GM19239 (cell line): Measurements from ENCODE around the gene DDRGK1.

Experiments
- DNase-seq: peaks from one replicate; pipeline ENCODE4 v3.0.0; 2011; ENCODE audit warnings: low spot score; ENCODE audit not compliant: insufficient read length
- FAIRE-seq: peaks from 2 replicates; lab custom pipeline; 2011; peaks lifted over from hg19 to GRCh38; lab: Jason Lieb, UNC

The DDRGK1 gene

DNA sequence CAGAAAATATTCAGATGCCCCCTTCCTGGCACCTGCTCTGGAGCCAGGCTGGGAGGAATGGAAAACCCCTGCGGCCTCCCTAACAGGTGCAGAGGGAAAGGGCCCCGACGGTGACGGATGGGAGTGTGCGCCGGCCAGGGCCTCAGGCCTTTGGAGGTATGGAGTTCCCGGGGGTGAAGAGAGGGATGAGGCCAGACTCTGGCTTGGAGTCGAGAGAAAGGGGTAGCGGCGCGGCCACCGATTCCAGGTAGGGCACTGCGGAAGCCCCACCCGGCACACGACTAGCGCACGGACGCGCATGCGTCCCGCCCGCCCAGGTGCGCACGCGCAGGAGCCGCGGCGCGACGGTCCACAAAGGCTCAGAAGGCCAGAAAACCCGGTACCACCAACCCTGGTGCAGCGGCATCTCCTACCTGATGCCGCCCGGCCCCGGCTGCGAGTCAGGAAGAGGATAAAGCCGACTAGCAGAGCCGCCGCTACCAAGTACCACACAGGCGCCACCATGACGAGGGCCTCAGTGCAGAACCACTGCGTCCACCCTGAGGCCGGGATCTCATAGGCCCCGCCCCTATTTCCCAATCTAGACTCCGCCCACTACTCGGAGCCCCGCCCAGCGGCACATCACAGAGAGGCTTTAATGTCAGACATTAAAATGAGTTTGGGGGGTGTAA lies at the start of gene DDRGK1:
TSS of gene DDRGK1 (minus strand) at position 559 of the 671 bp plus-strand sequence. CDS start at position 504, 55 bp downstream.
- DNase-seq (peak; percentile 83), FAIRE-seq (peak; percentile 96)

DNA sequence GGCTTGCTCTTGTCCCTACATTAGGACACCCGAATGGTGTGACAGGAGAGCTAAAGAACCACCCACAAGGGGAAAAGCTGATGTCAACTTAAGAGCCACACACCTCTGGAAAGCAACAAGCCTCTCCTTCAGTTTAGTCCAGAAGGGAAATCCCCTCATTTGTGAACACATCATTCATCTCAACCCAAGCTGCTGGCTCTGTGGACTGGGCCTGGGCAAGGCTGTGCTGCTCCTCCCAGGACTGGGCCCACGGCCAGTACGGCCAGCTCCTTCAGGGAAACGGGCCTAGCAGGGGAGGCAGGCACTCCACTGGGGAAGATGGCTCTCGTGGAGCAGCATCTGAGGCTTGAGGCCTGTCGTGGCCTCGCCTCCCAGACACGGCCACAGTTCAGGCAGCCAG lies 47.3 kb upstream of the DDRGK1 start:
- DNase-seq: no peak
- FAIRE-seq: no peak

DNA sequence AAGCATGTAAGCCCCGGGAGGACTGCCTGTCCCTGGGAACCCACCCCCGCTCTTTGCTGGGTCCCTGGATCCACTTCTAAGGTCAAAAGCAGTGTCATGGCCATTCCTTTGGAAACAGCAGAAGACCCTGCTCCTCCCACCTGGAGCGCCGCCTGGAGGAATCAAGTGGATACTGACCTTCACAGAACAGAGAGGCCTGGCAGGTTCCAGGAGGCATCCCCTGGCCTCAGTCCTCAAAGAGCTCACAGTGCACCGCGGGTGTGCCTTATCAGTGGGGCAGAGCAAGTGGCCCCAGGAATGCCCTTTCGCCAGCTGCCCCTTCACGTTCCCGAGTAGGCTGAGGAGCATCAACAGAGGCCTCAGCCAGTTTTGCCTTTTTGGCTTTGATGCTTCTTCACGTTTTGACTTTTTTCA lies 45.6 kb upstream of the DDRGK1 start:
- no peak for DNase-seq
- FAIRE-seq: no peak

DNA sequence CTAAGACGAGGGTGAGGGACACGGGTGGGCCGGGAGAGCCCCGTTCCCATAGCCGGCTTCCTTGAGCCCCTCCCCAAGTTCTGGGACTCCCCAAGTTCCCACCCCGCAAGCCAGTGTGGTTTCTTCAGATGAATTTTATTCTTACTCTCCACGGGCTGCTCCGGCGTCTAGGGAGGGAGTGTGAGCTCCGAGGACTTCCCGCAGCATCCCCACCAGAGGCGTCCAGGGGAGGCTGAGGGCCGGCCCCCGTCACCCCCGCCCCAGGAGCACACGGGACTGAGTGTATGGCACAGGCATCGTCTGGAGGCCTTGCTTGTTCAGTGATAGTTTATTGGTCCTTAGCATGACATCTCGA lies 44.5 kb upstream of the DDRGK1 start:
- no peak for FAIRE-seq
- DNase-seq: no peak

DNA sequence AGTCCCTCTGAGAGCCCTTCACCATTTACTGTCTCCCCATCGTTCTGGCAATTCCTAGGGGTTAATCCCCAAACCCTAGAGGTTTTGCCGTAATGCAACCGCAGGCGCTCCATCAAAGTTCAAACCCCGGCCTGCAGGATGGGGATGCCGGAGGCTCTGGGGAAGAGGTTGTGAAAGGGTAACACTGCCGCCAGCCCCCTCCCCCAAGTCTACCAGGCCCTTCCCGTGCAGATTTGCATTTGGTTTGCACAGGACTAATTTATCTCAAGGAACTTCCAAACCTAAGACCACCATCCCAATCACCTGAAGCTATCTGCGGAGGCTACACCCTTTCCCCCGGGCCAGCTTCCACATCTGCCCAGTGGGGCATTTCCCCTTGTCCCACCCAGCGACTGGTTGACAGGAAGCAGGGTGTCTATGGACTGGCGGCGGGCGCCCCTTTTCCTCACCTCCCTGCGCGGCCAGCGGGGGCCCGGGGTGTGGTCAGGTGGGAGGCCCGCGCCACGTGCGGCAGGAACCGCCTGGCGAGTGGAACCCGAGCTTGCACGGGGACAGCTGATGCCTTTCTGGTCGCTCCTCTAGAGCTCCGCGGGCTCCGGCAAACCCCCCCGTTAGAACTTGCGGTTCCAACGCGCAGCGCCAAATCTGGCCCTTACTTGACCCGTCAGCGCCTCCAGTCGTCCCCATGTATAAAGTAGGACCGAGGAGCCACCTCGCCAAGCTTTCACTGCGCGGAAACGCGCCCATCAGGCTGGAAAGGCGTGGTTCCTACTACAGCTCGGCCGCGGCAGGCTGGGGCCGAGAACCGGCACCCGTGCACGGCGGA lies 43.9 kb upstream of the DDRGK1 start:
- FAIRE-seq (no peak), DNase-seq (no peak)

DNA sequence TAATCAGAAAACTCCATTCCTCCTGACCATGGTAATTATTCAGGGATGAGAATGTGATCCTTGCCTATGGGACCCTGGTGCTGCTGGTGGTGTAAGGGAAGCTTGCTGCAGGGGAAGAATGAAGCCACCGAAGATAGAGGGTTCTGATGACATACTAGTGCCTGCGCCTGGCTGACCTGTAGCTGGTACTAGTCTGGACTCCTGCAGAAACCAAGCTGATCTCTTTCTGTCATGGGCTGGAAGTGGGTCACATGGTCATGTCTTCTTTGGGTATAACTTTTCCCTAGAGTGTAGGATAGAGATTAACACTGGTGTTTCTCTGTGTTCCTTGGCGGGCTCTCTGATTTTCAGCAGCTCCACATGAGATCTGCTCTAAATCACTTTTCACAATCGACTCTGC lies 43.2 kb upstream of the DDRGK1 start:
- DNase-seq (no peak), FAIRE-seq (no peak)

DNA sequence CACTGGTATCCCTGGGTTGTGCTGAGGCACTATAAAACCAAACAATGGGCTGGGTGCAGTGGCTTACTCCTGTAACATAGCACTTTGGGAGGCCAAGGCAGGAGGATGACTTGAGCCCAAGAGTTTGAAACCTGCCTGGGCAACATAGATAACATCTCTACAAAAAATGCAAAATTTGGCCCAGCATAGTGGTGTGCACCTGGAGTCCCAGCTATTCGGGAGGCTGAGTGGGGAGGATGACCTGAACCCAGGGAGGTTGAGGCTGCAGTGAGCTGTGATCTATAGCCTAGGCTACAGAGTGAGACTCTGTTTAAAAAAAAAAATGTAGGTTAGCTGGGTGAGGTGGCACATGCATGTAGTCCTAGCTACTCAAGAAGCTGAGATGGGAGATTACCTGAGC lies 42.2 kb upstream of the DDRGK1 start:
- FAIRE-seq (no peak), DNase-seq (no peak)

DNA sequence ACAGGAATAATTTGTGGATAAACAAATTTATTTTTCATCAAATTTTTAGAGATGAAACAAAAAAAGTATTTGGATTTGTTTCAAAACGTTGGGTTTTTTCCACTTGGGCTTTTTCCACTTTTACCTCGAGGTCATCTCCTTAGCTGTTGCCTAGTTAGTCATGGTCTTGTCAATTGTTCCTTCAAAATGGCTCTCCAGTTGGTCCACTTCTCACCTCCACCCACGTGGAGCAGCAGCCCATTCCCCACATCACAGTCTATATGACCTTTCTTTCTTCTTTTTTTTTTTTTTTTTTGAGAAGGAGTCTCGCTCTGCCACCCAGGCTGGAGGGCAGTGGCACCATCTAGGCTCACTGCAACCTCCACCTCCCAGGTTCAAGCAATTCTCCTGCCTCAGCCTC lies 41.2 kb upstream of the DDRGK1 start:
- DNase-seq (no peak), FAIRE-seq (no peak)

DNA sequence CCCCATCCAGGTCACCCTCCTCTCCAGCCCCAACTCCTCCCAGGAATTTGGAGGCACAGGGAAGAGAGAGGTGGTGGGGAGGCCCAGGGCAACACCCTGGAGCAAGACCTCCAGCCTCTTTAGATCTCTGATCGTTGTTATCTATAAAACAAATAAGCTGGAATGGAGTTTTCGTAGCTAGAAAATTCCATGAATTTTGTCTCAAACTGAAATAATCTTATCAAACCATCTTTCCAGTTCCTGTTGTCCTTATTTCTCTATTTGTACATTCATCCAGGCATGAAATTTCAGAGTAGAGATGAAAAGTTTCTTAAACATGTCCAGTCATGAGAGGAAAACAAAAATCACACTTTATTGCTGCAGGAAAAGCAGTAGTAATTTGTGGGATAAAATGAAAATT lies 40.7 kb upstream of the DDRGK1 start:
- FAIRE-seq: no peak
- no peak for DNase-seq

DNA sequence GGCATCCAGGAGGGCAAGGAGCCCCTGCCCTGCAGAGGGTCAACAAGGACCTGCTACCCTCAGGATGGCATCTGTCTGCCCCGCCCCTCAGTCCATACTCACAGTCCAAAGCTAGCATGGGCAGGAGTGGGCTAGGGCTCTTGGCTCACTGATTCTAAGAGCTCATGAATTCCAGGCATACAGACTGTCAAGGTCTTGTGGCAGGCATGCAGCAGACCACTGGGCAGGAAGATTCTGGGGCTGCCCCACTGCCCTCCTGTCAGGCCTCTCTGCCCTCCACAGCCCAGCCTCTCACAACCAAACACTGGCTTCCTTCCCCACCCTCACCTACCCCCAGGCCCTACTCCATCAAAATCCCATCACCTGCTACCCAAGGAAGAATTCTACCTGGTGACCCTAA lies 40.1 kb upstream of the DDRGK1 start:
- DNase-seq (no peak), FAIRE-seq (no peak)

DNA sequence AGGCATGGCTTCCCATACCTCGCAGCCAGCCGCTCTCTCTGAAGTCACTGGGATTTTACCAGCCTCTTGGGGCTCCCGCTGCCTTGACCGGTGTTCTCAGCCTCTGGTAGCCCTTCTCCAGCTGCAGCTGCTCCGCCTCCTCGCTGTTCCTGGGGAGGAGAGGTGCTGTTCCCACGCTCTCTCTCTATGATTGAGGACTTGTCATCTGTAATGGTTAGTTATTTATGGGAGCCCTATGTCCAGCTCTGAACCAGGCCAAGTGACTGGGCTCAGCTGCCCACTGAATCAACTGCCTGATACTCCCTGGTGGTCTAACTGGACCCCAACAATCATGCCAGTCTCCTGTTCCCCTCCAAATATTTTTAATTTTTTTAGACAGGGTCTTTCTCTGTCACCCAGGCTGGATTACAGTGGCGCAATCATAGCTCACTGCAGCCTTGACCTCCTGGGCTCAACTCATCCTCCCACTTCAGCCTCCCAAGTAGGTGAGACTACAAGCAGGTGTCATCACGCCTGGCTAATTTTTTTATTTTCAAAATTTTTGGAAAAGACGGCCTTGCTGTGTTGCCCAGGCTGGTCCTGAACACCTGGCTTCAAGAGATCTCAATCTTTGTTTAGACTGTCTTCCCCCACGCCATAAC lies 39.4 kb upstream of the DDRGK1 start:
- FAIRE-seq: no peak
- DNase-seq: no peak

DNA sequence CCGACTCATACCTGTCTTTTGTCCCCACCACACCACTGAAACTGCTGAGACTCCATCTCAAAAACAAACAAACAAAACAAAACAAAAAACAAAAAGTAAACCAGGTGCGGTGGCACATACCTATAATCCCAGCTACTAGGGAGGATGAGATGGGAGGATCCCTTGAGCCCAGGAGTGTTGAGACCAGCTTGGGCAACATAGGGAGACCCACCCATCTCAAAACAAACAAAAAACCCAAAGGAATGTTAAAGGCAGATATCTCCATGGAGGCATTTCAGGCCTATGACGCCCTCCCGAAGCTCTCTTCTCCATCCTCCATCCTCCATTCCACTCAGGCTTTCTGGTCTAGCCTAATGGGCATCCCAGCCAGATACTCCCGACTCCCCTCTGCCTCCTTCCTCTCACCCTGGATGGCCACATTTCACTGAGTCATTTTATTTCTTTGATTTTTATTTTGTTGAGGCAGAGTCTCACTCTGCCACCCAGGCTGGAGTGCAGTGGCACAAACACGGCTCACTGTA lies 37.8 kb upstream of the DDRGK1 start:
- no peak for DNase-seq
- FAIRE-seq: no peak

DNA sequence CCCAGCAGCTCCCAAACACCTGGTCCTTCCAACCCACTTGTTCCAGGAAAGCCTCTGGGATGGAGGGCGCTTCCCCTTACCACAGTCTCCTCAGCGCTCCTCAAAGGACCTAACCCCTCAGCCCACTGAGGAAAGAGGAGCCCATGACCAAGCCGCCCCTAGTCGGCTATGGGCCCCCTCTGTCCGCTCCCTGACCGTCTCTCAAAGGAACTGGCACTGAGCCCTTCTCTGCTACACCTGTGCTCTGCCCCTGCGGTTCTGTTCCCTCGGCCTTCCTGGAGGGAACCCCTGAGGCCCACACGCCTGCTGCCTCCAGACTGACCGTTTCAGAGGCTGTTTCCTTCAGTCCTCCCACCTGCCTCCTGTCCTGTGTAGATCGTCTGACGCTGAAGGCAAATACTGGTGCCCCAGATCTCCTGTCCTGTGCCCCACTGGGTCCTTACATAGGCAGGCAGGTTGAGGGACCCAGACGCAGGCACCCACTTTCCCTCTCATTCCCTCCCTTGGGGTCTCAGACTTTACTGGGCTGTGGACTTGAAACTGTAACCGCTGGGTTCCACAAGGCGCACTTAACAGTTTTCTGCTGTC lies 36.4 kb upstream of the DDRGK1 start:
- DNase-seq (no peak), FAIRE-seq (no peak)

DNA sequence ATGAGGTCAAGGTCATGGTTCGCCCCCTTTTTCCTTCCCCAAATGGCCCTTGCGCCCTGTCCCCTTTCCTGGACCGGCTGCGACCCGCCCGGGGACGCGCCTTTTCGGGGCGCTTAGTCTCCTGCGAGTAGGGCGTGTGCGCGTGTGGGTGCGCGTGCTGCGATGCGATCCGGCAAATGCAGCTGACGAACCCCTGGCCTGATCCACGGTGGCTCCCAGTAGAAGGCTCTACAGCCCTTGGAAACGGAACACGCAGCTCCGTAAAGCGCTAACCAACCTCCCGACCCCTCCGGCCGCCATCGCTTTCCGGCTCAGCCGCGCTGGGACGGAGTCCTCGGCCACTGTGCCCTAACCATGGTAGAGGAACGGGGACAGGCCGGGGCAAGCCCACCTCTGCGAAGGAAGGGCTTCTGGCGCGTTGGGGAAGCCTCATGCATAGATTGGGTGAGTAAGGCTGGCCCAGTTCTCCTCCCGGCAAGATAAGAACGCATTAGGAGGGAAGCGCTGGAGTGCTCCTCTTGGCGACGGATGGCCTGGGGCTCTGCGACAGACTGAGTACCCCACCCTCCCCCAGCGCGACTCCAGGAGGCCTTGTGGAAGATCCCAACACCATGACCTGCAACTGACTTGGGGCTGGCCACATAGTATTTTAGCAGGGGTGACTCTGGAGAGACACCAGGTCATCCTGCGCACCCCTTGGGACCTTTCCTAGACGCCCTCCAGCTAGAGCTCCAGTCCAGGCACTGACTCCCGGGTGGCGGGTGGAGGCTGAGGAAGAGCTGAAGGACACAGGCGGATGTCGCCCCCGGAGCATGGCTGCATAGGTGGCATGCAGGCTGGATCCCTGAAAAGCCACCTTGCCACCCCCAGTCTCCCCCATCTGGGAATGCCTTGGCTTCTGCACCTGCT lies 35.6 kb upstream of the DDRGK1 start:
- DNase-seq: no peak
- no peak for FAIRE-seq

DNA sequence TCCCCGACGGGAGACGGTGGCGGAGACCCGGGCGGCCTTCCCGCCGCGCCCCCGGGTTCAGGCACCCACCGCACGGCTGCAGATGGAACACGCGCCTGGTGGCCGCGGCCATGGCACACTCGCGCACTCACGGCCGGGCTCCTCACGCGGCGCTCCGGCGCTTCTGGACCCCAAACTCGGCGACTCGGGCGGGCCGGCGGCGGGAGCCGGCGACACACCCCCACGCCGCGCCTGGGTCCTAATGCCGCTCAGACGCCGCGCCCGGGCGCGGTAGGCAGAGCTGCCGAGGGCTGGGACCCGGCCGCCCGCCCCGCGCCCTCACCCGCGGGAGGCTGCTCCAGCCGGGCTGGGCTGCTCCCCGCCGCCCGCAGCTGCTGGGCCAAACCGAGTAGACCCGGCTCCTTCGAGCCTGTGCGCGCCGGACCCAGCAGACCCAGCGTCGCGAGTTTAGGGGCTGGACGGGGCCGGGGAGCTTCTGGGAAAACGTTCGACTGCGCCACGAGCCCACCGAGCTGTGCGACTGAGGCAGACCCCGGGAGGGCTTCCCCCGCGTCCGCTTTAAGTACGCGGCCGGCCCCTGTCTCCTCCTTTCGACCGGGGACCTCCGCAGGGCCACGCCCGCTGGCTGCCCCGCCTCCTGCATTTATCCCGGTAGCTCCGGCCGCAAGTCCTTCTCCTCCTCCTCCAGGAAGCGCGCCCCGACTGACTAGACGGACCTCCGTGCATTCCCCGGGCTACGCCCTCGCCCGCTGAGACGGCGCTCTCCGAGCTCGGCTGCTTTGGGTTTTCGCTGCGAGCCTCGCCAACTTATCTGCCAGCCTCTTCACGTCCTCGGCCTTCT lies 34.8 kb upstream of the DDRGK1 start, which contains the start of gene SLC4A11:
TSS of gene SLC4A11 (minus strand) at position 165 of the 841 bp plus-strand sequence. CDS start at position 112, 53 bp downstream.
- FAIRE-seq (no peak), DNase-seq (peak; percentile 74)

DNA sequence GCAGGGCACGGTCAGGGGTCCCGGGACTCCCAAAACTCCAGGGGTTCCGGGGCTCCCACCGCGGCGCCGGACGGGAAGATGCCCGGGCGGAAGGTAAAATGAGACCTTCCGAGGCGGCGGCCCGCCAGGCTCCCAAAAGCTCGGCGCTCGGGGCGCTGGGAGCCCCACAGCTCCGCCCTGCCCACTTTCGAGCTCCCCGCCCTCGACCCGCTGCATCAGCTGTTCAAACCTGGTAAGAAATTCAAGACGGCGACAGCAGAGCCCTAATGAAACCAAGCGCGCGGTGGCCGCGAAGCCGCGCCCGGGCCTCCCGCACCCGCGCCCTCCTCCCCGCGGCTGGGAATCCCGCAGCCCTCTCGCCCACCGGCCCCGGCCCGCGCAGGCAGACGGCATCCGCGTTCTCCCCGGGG lies 34.1 kb upstream of the DDRGK1 start:
- peak; percentile 69 for DNase-seq
- FAIRE-seq: no peak

DNA sequence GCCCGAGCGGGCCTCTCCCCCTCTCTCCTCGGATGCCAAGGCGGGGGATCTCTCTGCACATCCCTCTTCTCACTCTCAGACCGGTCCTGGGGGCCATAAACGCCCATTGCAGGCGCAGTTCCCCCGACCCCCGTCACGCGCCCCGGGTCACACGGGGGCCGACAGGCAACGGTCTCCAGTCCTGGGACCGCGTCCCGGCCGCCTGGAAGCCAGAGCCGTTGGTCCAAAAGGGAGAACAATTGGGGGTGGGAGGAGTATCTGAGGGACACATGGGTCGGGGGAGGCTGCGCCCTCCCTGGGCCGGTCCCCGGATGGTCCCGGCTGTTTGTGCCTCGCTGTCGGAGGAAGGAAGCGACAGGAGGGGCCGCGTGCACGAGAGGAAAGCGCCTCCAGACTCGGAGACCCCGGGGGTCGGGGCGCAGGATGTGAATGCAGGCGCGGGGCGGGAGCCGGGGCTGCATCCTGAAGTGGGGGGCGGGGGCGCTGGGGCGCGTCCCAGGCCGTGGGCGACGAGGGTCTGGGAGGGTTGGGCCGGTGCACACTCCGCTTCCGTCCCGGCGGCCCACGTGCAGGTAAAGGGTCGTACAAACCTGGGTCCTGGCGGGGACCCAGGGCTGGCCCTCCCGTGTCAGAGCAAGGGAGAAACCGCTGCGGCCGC lies 33.6 kb upstream of the DDRGK1 start:
- DNase-seq: no peak

More for the DNA sequence above, 33.6 kb upstream of the DDRGK1 start:
- no peak for FAIRE-seq
